Neural cell (in vitro differentiated cells): ENCODE data around the gene SP6. TPM values are rescaled to one million over a fixed set of nuclear protein-coding genes. Genes with fewer than 3 reads are reported as not detected.

Experiments
- H2AFZ ChIP-seq: fragments of 200-600, 300-800 bp; sonication (generic), shearing (Covaris generic); 2 replicates; pipeline ENCODE4 v1.6.0; 2014; ENCODE audit warnings: low read depth, mild to moderate bottlenecking, antibody characterized with exemption, low read length, moderate library complexity
- H3F3A ChIP-seq: fragments of 200-600 bp; shearing (Covaris generic); 2 replicates; pipeline ENCODE4 v1.6.1; 2016; ENCODE audit warnings: mild to moderate bottlenecking, moderate library complexity, mixed read lengths, antibody characterized with exemption, low read length; ENCODE audit not compliant: insufficient read depth, poor library complexity, severe bottlenecking
- H3K27ac ChIP-seq: fragments of 200-600, 300-800 bp; sonication (generic), shearing (Covaris generic); 2 replicates; pipeline ENCODE4 v1.5.1; 2014; ENCODE audit warnings: mild to moderate bottlenecking, low read length, moderate library complexity
- H3K27me3 ChIP-seq: fragments of 300-800, 200-600 bp; sonication (generic), shearing (Covaris generic); 2 replicates; pipeline ENCODE4 v1.6.0; 2014; ENCODE audit warnings: mild to moderate bottlenecking, low read depth, low read length, moderate library complexity; ENCODE audit not compliant: insufficient read depth
- H3K36me3 ChIP-seq: fragments of 300-800, 200-600 bp; sonication (generic), shearing (Covaris generic); 2 replicates; pipeline ENCODE4 v1.5.1; 2014; ENCODE audit warnings: mild to moderate bottlenecking, antibody characterized with exemption, low read length, moderate library complexity; ENCODE audit not compliant: insufficient read depth
- H3K4me2 ChIP-seq: fragments of 300-800, 200-600 bp; sonication (generic), shearing (Covaris generic); 2 replicates; pipeline ENCODE4 v1.6.0; 2014; ENCODE audit warnings: mild to moderate bottlenecking, low read length
- H3K4me3 ChIP-seq: fragments of 300-800, 200-600 bp; sonication (generic), shearing (Covaris generic); 2 replicates; pipeline ENCODE4 v1.5.1; 2014; ENCODE audit warnings: mild to moderate bottlenecking, low read length, moderate library complexity
- H3K79me2 ChIP-seq: fragments of 200-600 bp; shearing (Covaris generic); replicated peaks from 2 replicates; pipeline ENCODE4 v1.6.0; 2014; ENCODE audit warnings: mild to moderate bottlenecking, low read length, moderate library complexity; ENCODE audit not compliant: insufficient read depth
- H3K9ac ChIP-seq: fragments of 300-800, 200-600 bp; sonication (generic), shearing (Covaris generic); 2 replicates; pipeline ENCODE4 v1.6.1; 2016; ENCODE audit warnings: mild to moderate bottlenecking, low read length, mixed read lengths
- H3K9me2 ChIP-seq: fragments of 200-600 bp; shearing (Covaris generic); 2 replicates; pipeline ENCODE4 v1.6.1; 2016; ENCODE audit warnings: mild to moderate bottlenecking, low read length, mixed read lengths; ENCODE audit not compliant: insufficient read depth
- H3K9me3 ChIP-seq: fragments of 200-600, 300-800 bp; sonication (generic), shearing (Covaris generic); 2 replicates; pipeline ENCODE4 v1.6.1; 2016; ENCODE audit warnings: mild to moderate bottlenecking, mixed run types, low read length, moderate library complexity, mixed read lengths
- H4K20me1 ChIP-seq: fragments of 200-600 bp; shearing (Covaris generic); 2 replicates; pipeline ENCODE4 v1.6.1; 2016; ENCODE audit warnings: mild to moderate bottlenecking, mixed run types; ENCODE audit not compliant: insufficient read depth
- EP300 ChIP-seq: fragments of 450-650 bp; conservative IDR thresholded peaks from 2 replicates; pipeline ENCODE4 v1.6.1; 2014; ENCODE audit warnings: antibody characterized with exemption, mild to moderate bottlenecking, moderate library complexity; ENCODE audit not compliant: poor library complexity, severe bottlenecking
- EZH2 ChIP-seq: fragments of 200-600, 300-800 bp; shearing (Covaris generic), sonication (generic); IDR thresholded peaks from 2 replicates; pipeline ENCODE4 v1.6.1; 2014; ENCODE audit warnings: antibody characterized with exemption, low read length, borderline replicate concordance, mild to moderate bottlenecking; ENCODE audit not compliant: insufficient read depth, poor library complexity, severe bottlenecking
- MXI1 ChIP-seq: fragments of 450-650 bp; conservative IDR thresholded peaks from 2 replicates; pipeline ENCODE4 v1.6.1; 2014; ENCODE audit warnings: antibody characterized with exemption, mild to moderate bottlenecking; ENCODE audit not compliant: poor library complexity, severe bottlenecking
- POLR2AphosphoS5 ChIP-seq: IDR thresholded peaks from 2 replicates; pipeline ENCODE4 v1.6.1; 2012
- RAD21 ChIP-seq: fragments of 450-650 bp; conservative IDR thresholded peaks from 2 replicates; pipeline ENCODE4 v1.6.1; 2014; ENCODE audit warnings: antibody characterized with exemption, mild to moderate bottlenecking, moderate library complexity
- SMC3 ChIP-seq: fragments of 450-650 bp; conservative IDR thresholded peaks from 2 replicates; pipeline ENCODE4 v1.6.1; 2014; ENCODE audit warnings: antibody characterized with exemption, mild to moderate bottlenecking, moderate library complexity; ENCODE audit not compliant: poor library complexity
- TAF1 ChIP-seq: IDR thresholded peaks from 2 replicates; pipeline ENCODE4 v1.6.1; 2012; ENCODE audit warnings: low read depth
- polyA plus RNA-seq: library from polyadenylated mRNA; depleted of rRNA; stranded (reverse); fragments of >200 nt; gene quantifications from 2 replicates; pipeline ENCODE4 v1.2.3, GENCODE V29; 2014
- TF ChIP-seq, protein P1 (sequence below): fragments of 450-650 bp; IDR thresholded peaks from 2 replicates; pipeline ENCODE4 v1.5.1; 2014; ENCODE audit warnings: antibody characterized with exemption, mild to moderate bottlenecking, moderate library complexity; ENCODE audit not compliant: poor library complexity, severe bottlenecking
- TF ChIP-seq, protein P2 (sequence below): IDR thresholded peaks from 2 replicates; pipeline ENCODE4 v1.6.1; 2012; ENCODE audit warnings: borderline replicate concordance

Gene SP6
- polyA plus RNA-seq, 1 donor from 2014 or later: 0.42 TPM

DNA sequence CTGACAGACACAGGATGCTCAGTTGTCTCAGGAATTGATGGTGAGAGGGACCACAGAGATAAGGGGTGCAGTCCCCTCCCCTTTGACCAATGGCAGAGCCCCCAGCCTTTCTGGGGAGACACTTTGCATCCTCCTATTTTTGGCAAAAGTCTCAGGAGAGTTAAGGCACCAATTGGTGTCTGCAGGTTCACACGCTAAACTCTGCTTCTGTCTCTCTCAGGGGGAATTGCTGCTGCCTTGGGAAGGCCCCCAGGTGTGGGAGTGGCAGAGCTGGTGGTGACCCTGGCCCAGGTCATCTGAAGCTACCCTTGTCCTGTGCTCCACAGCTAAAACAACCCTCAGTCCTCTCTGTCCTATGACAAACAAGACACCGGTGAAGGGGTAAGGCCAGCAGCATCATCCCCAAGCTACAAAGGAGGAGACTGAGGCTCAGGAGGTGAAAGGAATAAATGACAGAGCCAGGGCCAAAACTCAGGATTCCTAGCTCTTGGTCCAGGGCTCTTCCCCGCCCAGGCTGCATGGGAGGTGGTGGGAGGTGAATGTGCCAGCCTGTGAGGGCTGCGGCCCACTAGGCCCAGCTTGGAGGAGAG lies 49.7 kb downstream of the SP6 start:
- Histone ChIP-seq H3F3A (no peaks in the 10 kb centered on the region), H3K4me3 (no peak overlapping the region), H4K20me1 (no peaks in the 10 kb centered on the region), H3K36me3 (no peaks in the 10 kb centered on the region), H3K27me3 (peaks cover 15% of the 10 kb centered on the region), H3K9me3 (no peaks in the 10 kb centered on the region), H2AFZ (no peak overlapping the region), H3K9me2 (no peaks in the 10 kb centered on the region), H3K79me2 (no peaks in the 10 kb centered on the region), H3K9ac (no peak overlapping the region), H3K27ac (no peak overlapping the region), H3K4me2 (no peak overlapping the region)
- TF ChIP-seq TAF1 (no peak), MXI1 (no peak), RAD21 (no peak), EP300 (no peak), SMC3 (no peak), POLR2AphosphoS5 (no peak), EZH2 (no peak)
- TF ChIP-seq, protein P1, sequence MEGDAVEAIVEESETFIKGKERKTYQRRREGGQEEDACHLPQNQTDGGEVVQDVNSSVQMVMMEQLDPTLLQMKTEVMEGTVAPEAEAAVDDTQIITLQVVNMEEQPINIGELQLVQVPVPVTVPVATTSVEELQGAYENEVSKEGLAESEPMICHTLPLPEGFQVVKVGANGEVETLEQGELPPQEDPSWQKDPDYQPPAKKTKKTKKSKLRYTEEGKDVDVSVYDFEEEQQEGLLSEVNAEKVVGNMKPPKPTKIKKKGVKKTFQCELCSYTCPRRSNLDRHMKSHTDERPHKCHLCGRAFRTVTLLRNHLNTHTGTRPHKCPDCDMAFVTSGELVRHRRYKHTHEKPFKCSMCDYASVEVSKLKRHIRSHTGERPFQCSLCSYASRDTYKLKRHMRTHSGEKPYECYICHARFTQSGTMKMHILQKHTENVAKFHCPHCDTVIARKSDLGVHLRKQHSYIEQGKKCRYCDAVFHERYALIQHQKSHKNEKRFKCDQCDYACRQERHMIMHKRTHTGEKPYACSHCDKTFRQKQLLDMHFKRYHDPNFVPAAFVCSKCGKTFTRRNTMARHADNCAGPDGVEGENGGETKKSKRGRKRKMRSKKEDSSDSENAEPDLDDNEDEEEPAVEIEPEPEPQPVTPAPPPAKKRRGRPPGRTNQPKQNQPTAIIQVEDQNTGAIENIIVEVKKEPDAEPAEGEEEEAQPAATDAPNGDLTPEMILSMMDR: no peak
- TF ChIP-seq, protein P2, sequence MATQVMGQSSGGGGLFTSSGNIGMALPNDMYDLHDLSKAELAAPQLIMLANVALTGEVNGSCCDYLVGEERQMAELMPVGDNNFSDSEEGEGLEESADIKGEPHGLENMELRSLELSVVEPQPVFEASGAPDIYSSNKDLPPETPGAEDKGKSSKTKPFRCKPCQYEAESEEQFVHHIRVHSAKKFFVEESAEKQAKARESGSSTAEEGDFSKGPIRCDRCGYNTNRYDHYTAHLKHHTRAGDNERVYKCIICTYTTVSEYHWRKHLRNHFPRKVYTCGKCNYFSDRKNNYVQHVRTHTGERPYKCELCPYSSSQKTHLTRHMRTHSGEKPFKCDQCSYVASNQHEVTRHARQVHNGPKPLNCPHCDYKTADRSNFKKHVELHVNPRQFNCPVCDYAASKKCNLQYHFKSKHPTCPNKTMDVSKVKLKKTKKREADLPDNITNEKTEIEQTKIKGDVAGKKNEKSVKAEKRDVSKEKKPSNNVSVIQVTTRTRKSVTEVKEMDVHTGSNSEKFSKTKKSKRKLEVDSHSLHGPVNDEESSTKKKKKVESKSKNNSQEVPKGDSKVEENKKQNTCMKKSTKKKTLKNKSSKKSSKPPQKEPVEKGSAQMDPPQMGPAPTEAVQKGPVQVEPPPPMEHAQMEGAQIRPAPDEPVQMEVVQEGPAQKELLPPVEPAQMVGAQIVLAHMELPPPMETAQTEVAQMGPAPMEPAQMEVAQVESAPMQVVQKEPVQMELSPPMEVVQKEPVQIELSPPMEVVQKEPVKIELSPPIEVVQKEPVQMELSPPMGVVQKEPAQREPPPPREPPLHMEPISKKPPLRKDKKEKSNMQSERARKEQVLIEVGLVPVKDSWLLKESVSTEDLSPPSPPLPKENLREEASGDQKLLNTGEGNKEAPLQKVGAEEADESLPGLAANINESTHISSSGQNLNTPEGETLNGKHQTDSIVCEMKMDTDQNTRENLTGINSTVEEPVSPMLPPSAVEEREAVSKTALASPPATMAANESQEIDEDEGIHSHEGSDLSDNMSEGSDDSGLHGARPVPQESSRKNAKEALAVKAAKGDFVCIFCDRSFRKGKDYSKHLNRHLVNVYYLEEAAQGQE: no peak

DNA sequence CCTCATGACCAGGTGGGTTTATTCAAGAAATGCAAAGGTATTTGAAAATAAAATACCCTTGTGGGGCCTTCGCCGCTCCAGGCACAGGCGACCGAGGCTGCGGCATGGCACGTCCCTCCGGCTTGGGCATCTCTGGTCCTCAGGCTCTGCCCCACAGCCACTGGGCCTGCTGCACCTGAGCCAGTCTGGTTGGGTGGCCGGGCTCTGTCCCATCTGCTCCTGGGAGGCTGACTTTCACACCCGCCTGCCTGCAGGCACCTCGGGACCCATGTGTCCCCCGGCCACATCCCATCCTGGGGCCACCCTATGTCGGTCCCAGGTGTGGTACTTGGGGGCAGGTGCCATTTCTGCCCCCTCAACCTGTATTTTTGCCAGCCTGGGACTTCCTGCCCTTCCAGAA lies 50.3 kb downstream of the SP6 start:
- TF ChIP-seq EZH2: no peak
- TF ChIP-seq POLR2AphosphoS5: no peak
- TF ChIP-seq, protein P1: no peak
- no peak for TF ChIP-seq MXI1
- H3K9ac ChIP-seq: no peak overlapping the region
- no peaks in the 10 kb centered on the region for H3K9me3 ChIP-seq
- H4K20me1 ChIP-seq: no peaks in the 10 kb centered on the region
- no peaks in the 10 kb centered on the region for H3F3A ChIP-seq
- H3K9me2 ChIP-seq: no peaks in the 10 kb centered on the region
- peaks cover 16% of the 10 kb centered on the region for H3K27me3 ChIP-seq
- H2AFZ ChIP-seq: no peak overlapping the region
- H3K27ac ChIP-seq: no peak overlapping the region
- no peak overlapping the region for H3K4me2 ChIP-seq
- H3K4me3 ChIP-seq: no peak overlapping the region
- H3K79me2 ChIP-seq: no peaks in the 10 kb centered on the region
- H3K36me3 ChIP-seq: no peaks in the 10 kb centered on the region
